ENCODE measurements around the gene GAS2L1. TPM values are rescaled to one million over a fixed set of nuclear protein-coding genes. Genes with fewer than 3 reads are reported as not detected.
A peak's percentile ranks its signal among the peaks of the same experiment; 100 is the strongest.

Gene GAS2L1
- polyA plus RNA-seq, 1 donor (not counting 4 experiments of a cell fraction or from before 2014, with no cell fraction given) = 11.3 TPM

DNA sequence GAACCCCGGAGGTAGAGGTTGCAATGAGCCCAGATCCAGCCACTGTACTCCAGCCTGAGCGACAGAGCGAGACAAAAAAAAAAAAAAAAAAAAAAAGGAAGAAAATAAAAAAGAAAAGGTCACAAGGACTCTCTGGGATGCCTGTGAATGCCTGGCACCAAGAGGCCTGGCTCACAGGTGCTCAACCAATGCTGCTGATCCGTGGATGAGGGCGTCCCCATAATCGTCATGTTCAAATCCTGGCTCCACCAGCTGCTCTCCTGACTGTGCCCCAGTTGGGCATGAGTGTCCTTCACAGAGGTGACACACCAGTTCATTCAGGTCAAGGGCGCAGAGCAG lies 645 bp upstream of the GAS2L1 start:
- no peaks in the 10 kb centered on the region for H3K27me3 ChIP-seq (ENCODE audit: control insufficient read depth, extremely low read depth, insufficient read depth, low read length)
- peaks cover 37% of the 10 kb centered on the region for H3K4me1 ChIP-seq (ENCODE audit: control insufficient read depth, extremely low read depth, insufficient read depth, low read length)
- H3K9me3 ChIP-seq (ENCODE audit: control insufficient read depth, low read depth, low read length) = no peaks in the 10 kb centered on the region
- H3K4me3 ChIP-seq (ENCODE audit: control insufficient read depth in 2 of 3, extremely low read depth in 1 of 3, insufficient read depth in 2 of 3, low read depth in 1 of 3, low read length in 3 of 3) = no peak overlapping the region
- peaks cover 8% of the 10 kb centered on the region for H4K20me1 ChIP-seq (ENCODE audit: control insufficient read depth, extremely low read depth, insufficient read depth, low read length)
- peak; percentile 63 for FAIRE-seq
- no peak overlapping the region for H3K9ac ChIP-seq (ENCODE audit: control insufficient read depth, extremely low read depth, insufficient read depth, low read length)
- TF ChIP-seq CTCF (optimal IDR thresholded peaks at IDR 0.05 in 1 of 3, IDR thresholded peaks at IDR 0.05 in 1 of 3, conservative IDR thresholded peaks at IDR 0.05 in 1 of 3; ENCODE audit: extremely low read depth in 1 of 3, insufficient read depth in 2 of 3, low read length in 3 of 3) = no peak
- peak overlapping the region; percentile 97 for H3K4me2 ChIP-seq (ENCODE audit: control insufficient read depth, extremely low read depth, insufficient read depth, low read depth, low read length)
- H3K79me2 ChIP-seq (ENCODE audit: control insufficient read depth, insufficient read depth, low read length) = peaks cover 24% of the 10 kb centered on the region
- DNase-seq (ENCODE audit: low read depth, low spot score) = no peak
- H3K27ac ChIP-seq (ENCODE audit: control insufficient read depth, insufficient read depth, low read length) = no peak overlapping the region
- no peak overlapping the region for H2AFZ ChIP-seq (ENCODE audit: control insufficient read depth, low read length)
- H3K9me1 ChIP-seq (ENCODE audit: control insufficient read depth, extremely low read depth, insufficient read depth, low read length) = no peaks in the 10 kb centered on the region
- dilution Hi-C loops (cut with MboI; ENCODE audit: extremely low pct_ligation_motif_present, low sequenced_read_pairs) = no loop called here
- H3K36me3 ChIP-seq (ENCODE audit: control insufficient read depth in 2 of 2, extremely low read depth in 1 of 2, insufficient read depth in 2 of 2, low read length in 2 of 2) = peaks cover 2 to 14% of the 10 kb centered on the region in 2 experiments

- no peak for FAIRE-seq
- no peak for DNase-seq (ENCODE audit: low read depth, low spot score)
- peaks cover 2 to 15% of the 10 kb centered on the region in 2 experiments for H3K36me3 ChIP-seq (ENCODE audit: control insufficient read depth in 2 of 2, extremely low read depth in 1 of 2, insufficient read depth in 2 of 2, low read length in 2 of 2)
- peak overlapping the region; percentile 81 for H3K27ac ChIP-seq (ENCODE audit: control insufficient read depth, insufficient read depth, low read length)
- no peaks in the 10 kb centered on the region for H3K27me3 ChIP-seq (ENCODE audit: control insufficient read depth, extremely low read depth, insufficient read depth, low read length)
- peaks cover 43% of the 10 kb centered on the region for H3K4me1 ChIP-seq (ENCODE audit: control insufficient read depth, extremely low read depth, insufficient read depth, low read length)
- no peak for TF ChIP-seq EZH2 (IDR thresholded peaks at IDR 0.05; ENCODE audit: low read length)
- TF ChIP-seq CTCF (optimal IDR thresholded peaks at IDR 0.05 in 1 of 3, IDR thresholded peaks at IDR 0.05 in 1 of 3, conservative IDR thresholded peaks at IDR 0.05 in 1 of 3; ENCODE audit: extremely low read depth in 1 of 3, insufficient read depth in 2 of 3, low read length in 3 of 3) = no peak
- H3K4me3 ChIP-seq (ENCODE audit: control insufficient read depth in 2 of 3, extremely low read depth in 1 of 3, insufficient read depth in 2 of 3, low read depth in 1 of 3, low read length in 3 of 3) = peak overlapping the region; percentile 74 to 80 (median 75)
- peak overlapping the region; percentile 97 for H3K4me2 ChIP-seq (ENCODE audit: control insufficient read depth, extremely low read depth, insufficient read depth, low read depth, low read length)
- H3K9me1 ChIP-seq (ENCODE audit: control insufficient read depth, extremely low read depth, insufficient read depth, low read length) = no peaks in the 10 kb centered on the region
- peak overlapping the region; percentile 91 for H2AFZ ChIP-seq (ENCODE audit: control insufficient read depth, low read length)
- H3K79me2 ChIP-seq (ENCODE audit: control insufficient read depth, insufficient read depth, low read length) = peaks cover 24% of the 10 kb centered on the region
- dilution Hi-C loops (cut with MboI; ENCODE audit: extremely low pct_ligation_motif_present, low sequenced_read_pairs) = no loop called here
- no peaks in the 10 kb centered on the region for H3K9me3 ChIP-seq (ENCODE audit: control insufficient read depth, low read depth, low read length)
- H4K20me1 ChIP-seq (ENCODE audit: control insufficient read depth, extremely low read depth, insufficient read depth, low read length) = peaks cover 7% of the 10 kb centered on the region
- H3K9ac ChIP-seq (ENCODE audit: control insufficient read depth, extremely low read depth, insufficient read depth, low read length) = peak overlapping the region; percentile 79
Measured at GRCh38 chr22:29306835-29307595, 565 bp downstream of the GAS2L1 start.
